Gastroesophageal sphincter (tissue), 3 donors: ENCODE results near the gene SH3PXD2B.

Experiments used
- EP300 ChIP-seq: sonication (generic); formaldehyde crosslinking; IDR thresholded peaks from one replicate; pipeline ENCODE4 v1.6.1; 2017; ENCODE audit warnings: antibody characterized with exemption, mild to moderate bottlenecking
- POLR2A ChIP-seq, 2 donors: fragments of 450-650 bp; IDR thresholded peaks; one replicate each; pipeline ENCODE4 v1.6.1; 2017; ENCODE audit warnings: antibody characterized with exemption in 2 of 2, mild to moderate bottlenecking in 2 of 2, moderate library complexity in 1 of 2
- TF ChIP-seq, protein P1 (sequence below), 4 experiments: fragments of 200-600 bp in 2 of 4; fragments of 450-650 bp in 2 of 4; sonication (generic) in 1 of 4; IDR thresholded peaks; one replicate each; pipeline ENCODE4 v1.5.1; 2017 to 2019; ENCODE audit warnings: antibody characterized with exemption in 4 of 4, mild to moderate bottlenecking in 2 of 4, moderate library complexity in 2 of 4

DNA sequence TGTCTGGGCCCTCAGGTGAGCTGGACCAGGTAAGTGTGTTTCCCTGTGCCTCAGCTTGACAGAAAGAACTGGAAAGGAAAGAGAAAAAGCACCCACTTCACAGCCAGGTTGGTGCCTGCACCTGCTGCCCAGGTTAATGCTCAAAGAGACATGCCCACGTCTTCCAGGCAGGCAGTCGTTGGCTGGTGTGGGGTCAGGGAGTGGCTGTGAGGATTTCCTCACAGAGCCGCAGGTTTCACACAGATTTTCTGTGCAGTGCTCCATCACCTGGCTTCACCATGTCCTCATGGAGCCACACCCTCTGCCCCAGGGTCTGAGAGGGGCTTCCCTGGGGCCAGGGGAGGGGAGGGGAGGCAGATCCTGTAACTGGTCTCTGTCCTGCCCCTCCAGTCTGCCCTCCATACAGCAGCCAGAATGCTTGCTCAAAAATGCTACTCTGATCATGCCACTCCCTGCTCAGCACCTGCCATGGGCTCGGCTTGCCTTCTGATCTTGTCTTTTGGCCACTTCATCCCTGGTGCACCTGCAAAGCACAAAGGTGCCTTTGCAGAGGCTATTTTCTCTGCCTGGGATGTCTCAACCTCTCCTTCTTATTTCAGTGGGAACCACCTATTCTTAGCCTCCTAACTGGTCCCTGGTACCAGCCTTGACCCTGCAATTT, 88.2 kb downstream of the SH3PXD2B start:
- TF ChIP-seq, protein P1, sequence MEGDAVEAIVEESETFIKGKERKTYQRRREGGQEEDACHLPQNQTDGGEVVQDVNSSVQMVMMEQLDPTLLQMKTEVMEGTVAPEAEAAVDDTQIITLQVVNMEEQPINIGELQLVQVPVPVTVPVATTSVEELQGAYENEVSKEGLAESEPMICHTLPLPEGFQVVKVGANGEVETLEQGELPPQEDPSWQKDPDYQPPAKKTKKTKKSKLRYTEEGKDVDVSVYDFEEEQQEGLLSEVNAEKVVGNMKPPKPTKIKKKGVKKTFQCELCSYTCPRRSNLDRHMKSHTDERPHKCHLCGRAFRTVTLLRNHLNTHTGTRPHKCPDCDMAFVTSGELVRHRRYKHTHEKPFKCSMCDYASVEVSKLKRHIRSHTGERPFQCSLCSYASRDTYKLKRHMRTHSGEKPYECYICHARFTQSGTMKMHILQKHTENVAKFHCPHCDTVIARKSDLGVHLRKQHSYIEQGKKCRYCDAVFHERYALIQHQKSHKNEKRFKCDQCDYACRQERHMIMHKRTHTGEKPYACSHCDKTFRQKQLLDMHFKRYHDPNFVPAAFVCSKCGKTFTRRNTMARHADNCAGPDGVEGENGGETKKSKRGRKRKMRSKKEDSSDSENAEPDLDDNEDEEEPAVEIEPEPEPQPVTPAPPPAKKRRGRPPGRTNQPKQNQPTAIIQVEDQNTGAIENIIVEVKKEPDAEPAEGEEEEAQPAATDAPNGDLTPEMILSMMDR (IDR thresholded peaks at IDR 0.05), result no peak
- TF ChIP-seq POLR2A (IDR thresholded peaks at IDR 0.05), result no peak
- no peak for TF ChIP-seq EP300
